CD4-positive, alpha-beta T cell treated with Interleukin-6 at 100 ng/mL for 8 hours (primary cell): Measurements from ENCODE around the gene FGD1.

Source experiments
- DNase-seq: peaks from one replicate; pipeline ENCODE4 v3.0.0-alpha.2; 2020; ENCODE audit warnings: mixed read lengths, low spot score

The FGD1 gene

DNA sequence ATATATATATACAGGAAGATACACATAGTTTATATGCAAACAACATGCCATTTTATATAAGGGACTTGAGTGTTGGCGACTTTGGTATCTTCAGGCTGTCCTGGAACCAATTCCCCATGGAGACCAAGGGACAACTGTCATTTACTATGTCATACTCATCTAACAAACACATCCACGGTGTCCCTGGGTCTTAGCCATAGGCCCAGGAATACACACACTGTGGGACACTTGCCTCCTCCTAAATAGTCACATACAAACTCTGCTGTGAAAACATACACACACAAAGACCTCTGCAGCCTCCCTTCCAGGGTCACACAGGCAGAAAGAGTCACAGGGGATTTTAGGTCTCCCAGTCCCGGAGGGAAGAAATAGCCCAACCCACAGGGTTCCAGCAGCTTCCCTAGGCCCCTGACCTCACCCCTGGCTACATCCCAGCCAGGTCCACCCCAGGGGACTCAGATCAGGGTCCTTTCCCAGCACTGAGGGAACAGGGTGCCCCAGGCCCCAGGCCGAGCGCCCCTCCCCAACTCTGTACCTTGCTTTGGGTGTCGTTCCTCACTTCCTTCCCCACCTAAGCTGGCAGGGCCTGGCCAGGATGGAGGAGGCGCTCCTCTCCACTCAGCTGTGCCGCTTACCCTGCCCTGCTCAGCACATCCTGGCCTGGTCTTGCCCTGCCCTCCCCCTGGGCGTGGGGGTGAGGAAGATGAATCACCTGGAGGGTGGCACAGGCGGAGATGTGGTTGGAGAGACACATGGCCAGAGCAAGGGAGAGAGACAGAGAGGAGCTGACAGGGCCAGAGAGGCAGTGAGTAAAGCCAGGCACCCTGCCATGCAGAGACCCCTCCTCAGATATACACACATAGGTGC, 21.8 kb downstream of the FGD1 start:
- no peak for DNase-seq

DNA sequence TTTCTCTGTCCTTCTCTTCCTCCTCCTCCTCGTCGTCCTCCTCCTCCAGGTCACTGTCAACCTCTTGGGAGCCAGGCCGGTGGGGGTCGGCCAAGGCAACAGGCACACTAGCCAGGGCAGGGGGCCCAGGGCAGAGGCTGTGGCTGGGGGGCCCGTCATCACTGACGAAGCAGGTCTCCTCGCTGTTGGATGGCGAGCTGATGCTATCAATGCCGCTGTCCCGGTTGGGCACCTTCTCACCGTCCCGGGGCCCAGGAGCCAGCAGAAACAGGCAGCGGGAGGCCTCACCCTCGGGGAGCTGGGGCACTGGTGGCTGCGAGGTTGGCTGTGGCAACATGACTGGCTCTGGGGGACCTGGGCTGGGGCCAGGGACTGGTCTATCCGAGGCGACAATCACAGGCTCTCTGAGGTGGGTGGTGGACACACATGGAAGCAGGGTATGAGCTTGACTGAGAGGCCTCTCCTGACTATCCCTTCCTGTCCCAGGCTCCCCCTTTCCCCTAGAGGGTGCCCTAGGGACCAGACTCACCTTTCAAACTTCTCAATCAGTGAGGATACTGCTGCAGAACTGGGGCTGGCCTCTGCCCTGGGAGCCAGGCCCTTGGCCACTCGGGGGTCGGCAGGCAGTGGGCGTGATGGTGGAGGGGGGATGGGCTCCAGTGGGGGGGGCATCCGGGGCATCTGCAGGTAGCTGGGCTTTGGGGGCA, 25.8 kb downstream of the FGD1 start:
- DNase-seq: no peak

DNA sequence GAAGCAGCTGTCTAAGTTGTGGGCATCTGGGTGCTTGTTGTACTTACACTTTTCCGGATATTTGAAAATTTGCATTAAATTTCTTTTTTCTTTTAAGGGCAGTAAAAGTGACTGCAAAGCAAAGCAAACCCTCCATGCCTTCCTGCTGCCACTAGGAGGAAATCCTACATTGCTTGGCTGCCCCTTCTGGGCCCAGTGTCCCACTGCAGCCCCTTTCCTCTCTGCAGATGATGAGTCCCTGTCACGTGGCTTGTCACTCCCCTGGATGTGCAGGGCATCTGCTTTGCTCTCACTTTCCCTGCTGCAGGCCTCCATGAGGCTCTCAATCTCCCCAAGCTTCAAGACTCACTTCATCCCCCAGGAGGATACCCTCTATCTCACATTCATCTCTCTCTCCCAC, 43.1 kb downstream of the FGD1 start:
- no peak for DNase-seq

GRCh38 chrX:54449929-54450328, 46.1 kb downstream of the FGD1 start:
- no peak for DNase-seq

- no peak for DNase-seq
Measured at GRCh38 chrX:54447461-54447860, 48.6 kb downstream of the FGD1 start.

GRCh38 chrX:54446084-54446483, 50.0 kb downstream of the FGD1 start:
- no peak for DNase-seq

DNA sequence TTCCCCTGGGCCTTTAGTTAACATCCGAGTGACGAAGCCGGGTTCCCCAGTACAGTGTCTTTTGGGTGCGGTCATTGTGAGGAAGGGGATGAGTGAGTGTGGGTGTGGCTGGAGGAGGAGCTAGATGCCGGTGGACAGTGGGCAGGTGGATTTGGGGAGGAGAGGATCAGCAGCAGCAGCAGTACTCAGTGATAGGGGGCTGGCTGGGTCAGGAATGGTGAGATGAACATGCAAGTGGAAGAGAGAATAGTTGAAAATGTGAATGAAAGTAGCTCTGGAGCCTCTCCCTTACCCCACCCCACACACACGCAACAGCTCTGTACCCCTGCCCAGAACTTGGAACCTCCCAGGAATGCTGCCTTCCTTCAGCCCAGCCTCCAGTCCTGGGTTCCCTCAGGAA, 51.3 kb downstream of the FGD1 start:
- no peak for DNase-seq

GRCh38 chrX:54442790-54443189, 53.2 kb downstream of the FGD1 start:
- no peak for DNase-seq

GRCh38 chrX:54439960-54440871, 55.8 kb downstream of the FGD1 start, which contains the start of gene TSR2:
TSR2 (plus strand) TSS chrX:54440404; CDS start chrX:54440422, 18 bp downstream.
- peak; percentile 73 for DNase-seq

GRCh38 chrX:54435121-54435520, 60.9 kb downstream of the FGD1 start:
- no peak for DNase-seq

- DNase-seq: no peak
Measured at GRCh38 chrX:54430519-54430918, 65.5 kb downstream of the FGD1 start.

GRCh38 chrX:54427837-54428424, 68.1 kb downstream of the FGD1 start:
- DNase-seq: no peak

DNA sequence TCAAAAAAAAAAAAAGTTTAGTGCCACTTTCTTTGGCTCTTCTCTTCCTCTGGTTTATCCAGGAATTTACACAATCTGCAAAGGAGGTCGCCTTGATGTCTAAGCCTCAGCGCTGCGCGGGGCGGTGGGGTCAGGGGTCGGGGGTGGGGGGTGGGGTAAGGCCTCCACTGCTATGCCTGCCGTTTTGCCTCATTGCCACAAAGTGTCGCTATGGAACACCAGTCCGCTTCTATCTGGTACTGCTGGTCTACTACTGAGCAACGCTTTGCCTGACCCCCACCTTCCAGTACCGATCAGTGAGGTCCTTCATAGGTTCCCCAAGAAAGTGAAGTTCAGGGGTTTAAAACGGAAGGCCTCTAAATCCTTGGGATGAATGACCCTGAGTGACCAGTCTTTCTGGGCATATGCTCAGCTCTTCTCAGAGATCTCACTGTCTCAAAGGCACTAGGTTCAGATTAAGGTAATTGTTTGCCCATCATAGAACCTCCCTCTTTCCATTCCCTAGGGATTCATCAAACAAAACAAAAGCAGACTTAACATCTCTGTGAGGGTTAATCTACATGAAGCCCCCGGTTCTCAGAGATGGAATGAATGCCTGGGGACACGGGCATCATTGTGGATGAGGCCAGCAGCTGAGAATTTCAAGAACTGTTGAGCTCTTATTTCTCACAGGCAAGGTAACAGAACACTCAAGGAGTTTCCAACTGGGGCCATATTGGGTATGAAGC, 72.7 kb downstream of the FGD1 start:
- no peak for DNase-seq

- no peak for DNase-seq
Measured at GRCh38 chrX:54422168-54422567, 73.9 kb downstream of the FGD1 start.

DNA sequence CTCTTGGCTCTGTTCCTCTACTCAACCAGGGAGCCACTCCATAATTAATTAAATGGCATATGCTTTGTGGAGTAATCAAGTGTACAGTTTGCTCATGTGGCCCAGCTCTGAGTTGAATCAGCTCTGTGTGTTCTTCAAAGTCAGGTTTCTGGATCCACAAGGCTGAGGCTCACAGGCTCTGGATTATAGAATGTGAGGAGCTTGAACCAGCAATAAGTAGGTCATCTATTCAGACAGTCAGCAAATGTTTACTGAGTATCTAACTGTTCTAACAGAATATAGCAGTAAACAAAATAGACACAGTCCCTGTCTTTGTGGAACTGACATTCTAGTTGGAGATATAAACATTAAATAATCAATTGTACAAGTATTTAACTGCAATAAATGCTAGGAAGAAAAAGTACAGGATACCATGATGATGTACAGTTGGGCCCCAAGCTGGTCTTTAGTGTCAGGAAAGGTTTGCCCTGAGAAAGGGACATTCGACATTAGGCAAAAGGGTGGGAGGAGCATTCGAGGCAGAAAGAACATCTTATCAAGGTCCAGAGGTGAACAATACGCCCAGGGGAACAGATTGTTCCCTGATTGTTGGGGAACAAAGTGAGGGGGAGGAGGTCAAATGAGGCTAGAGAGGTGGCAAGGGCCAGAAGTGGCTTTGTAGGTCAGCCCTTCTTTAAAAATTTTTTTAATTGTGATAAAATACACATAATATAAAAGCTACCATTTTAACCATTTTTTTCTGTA, 76.3 kb downstream of the FGD1 start:
- no peak for DNase-seq

DNA sequence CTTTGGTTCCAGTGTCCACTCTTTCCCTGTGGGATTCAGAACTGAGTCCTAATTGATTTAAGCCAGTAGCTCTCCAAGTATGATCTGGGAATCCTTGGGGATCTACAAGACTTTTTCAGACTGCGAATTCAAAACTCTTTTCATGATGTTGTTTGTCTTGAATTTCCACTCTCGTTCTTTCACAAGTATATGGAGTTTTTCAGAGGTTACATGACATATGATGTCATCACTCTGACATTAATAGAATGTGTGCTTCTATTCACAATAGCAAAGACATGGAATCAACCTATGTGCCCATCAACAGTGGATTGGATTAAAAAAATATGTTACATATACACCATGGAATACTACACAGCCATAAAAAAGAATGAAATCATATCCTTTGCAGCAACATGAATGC, 79.1 kb downstream of the FGD1 start:
- no peak for DNase-seq

GRCh38 chrX:54415534-54416350, 80.3 kb downstream of the FGD1 start:
- DNase-seq: no peak

DNA sequence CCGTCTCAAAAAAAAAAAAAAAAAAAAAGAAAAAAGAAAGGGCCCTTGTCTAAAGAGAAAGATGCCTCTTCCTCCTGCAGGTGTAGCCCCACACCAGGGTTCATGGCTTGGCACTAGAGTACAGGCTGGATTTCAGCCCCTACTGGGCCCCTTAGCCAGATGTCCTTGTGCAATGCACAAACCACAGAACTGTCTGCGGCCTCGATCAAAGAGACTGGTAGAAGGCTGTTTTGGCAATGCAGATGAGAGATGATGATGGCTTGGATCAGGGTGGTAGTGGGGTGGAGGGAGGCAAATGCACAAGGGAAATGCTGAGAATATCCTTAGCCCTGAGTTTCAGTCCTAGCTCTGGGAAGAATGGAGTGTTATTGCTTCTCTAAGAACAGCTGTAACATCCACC, 82.3 kb downstream of the FGD1 start:
- no peak for DNase-seq

GRCh38 chrX:54411732-54412131, 84.3 kb downstream of the FGD1 start:
- DNase-seq: no peak

GRCh38 chrX:54407266-54407665, 88.8 kb downstream of the FGD1 start:
- no peak for DNase-seq
